A549 (cell line): ENCODE data around the gene PRH1. TPM values are rescaled to one million over a fixed set of nuclear protein-coding genes. Genes with fewer than 3 reads are reported as not detected.

Experiments
- ATAC-seq, 2 experiments: fragments of 200-7000 bp in 1 of 2; fragments of >200 bp in 1 of 2; cut with Nextera tagmentation in 1 of 2; cut with Tn5 transposase in 1 of 2; 3 replicates each; pipeline versions ENCODE4 v1.8.0 to v1.9.1; 2018 to 2020; ENCODE audit warnings: mild to moderate bottlenecking in 1 of 2, moderate library complexity in 1 of 2
- CTCF ChIA-PET: fragments of 300-600 bp; sonication (Branson Sonifier 250); formaldehyde crosslinking; extraction: SDS; loops from one replicate; lab custom pipeline; 2021; ENCODE audit warnings: antibody characterized with exemption, inconsistent platforms; lab: Yijun Ruan, JAX
- POLR2A ChIA-PET: fragments of 350-600 bp; formaldehyde crosslinking; extraction: SDS; loops from one replicate; lab custom pipeline; 2021; ENCODE audit warnings: antibody characterized with exemption, inconsistent platforms; lab: Yijun Ruan, JAX
- DNase-seq, 2 experiments: peaks; one replicate each; pipeline versions ENCODE4 v3.0.0 to v3.0.0-alpha.2; 2011 to 2016; ENCODE audit warnings: low read depth in 1 of 2, low spot score in 1 of 2
- FAIRE-seq: peaks from 2 replicates; lab custom pipeline; 2011; peaks lifted over from hg19 to GRCh38; lab: Jason Lieb, UNC
- H3K27ac ChIP-seq, 2 experiments: fragments of >200 bp; sonication (Bioruptor Twin); formaldehyde crosslinking; 3 replicates each; pipeline ENCODE4 v1.5.1; 2016 to 2017
- H3K4me1 ChIP-seq: fragments of >200 bp; sonication (Bioruptor Twin); formaldehyde crosslinking; 3 replicates; pipeline ENCODE4 v1.6.1; 2016
- H3K4me2 ChIP-seq: fragments of >200 bp; sonication (Bioruptor Twin); formaldehyde crosslinking; 3 replicates; pipeline ENCODE4 v1.6.1; 2016
- H3K4me3 ChIP-seq: fragments of >200 bp; sonication (Bioruptor Twin); formaldehyde crosslinking; 3 replicates; pipeline ENCODE4 v1.5.1; 2016
- H3K9me3 ChIP-seq: fragments of >200 bp; sonication (Bioruptor Twin); formaldehyde crosslinking; 3 replicates; pipeline ENCODE4 v1.6.1; 2016
- CBX8 ChIP-seq: fragments of 200-600 bp; sonication (generic); IDR thresholded peaks from 2 replicates; pipeline ENCODE4 v1.6.1; 2016
- EHF ChIP-seq: fragments of 250-450 bp; sonication (Bioruptor Pico); IDR thresholded peaks from 2 replicates; pipeline ENCODE4 v1.5.0; 2020; ENCODE audit warnings: mild to moderate bottlenecking
- FOSB ChIP-seq: fragments of 250-450 bp; sonication (Bioruptor Pico); IDR thresholded peaks from 2 replicates; pipeline ENCODE4 v1.5.0; 2020; ENCODE audit warnings: mild to moderate bottlenecking, moderate library complexity
- HEYL ChIP-seq: fragments of 250-450 bp; sonication (Bioruptor Pico); IDR thresholded peaks from 2 replicates; pipeline ENCODE4 v1.8.0; 2021; ENCODE audit warnings: mild to moderate bottlenecking, moderate library complexity
- HOXA7 ChIP-seq: fragments of 250-450 bp; sonication (Bioruptor Pico); IDR thresholded peaks from 2 replicates; pipeline ENCODE4 v1.5.0; 2020; ENCODE audit warnings: mild to moderate bottlenecking, moderate library complexity
- HOXB13 ChIP-seq: fragments of 250-450 bp; sonication (Bioruptor Pico); IDR thresholded peaks from 2 replicates; pipeline ENCODE4 v1.5.0; 2020; ENCODE audit warnings: low read depth, mild to moderate bottlenecking, moderate library complexity
- KDM5A ChIP-seq: fragments of 200-600 bp; sonication (generic); IDR thresholded peaks from 2 replicates; pipeline ENCODE4 v1.6.1; 2016; ENCODE audit warnings: antibody characterized with exemption, mild to moderate bottlenecking
- MAZ ChIP-seq: fragments of 150-350 bp; IDR thresholded peaks from 2 replicates; pipeline ENCODE4 v1.6.1; 2014; ENCODE audit warnings: antibody characterized with exemption, low read depth, low read length, borderline replicate concordance
- NR3C1 ChIP-seq: fragments of >200 bp; sonication (Bioruptor Twin); formaldehyde crosslinking; IDR thresholded peaks from 3 replicates; pipeline ENCODE4 v1.6.1; 2017
- PHF8 ChIP-seq: fragments of 200-600 bp; sonication (generic); IDR thresholded peaks from 2 replicates; pipeline ENCODE4 v1.6.1; 2016; ENCODE audit warnings: low read depth, mild to moderate bottlenecking, antibody characterized with exemption, moderate library complexity, borderline replicate concordance
- POLR2AphosphoS2 ChIP-seq: conservative IDR thresholded peaks from 2 replicates; pipeline ENCODE4 v1.6.1; 2012; ENCODE audit warnings: low read length, improper control_type of control experiment, inconsistent platforms
- RAD21 ChIP-seq, 2 experiments: fragments of >200 bp in 1 of 2; sonication (Bioruptor Twin) in 1 of 2; formaldehyde crosslinking in 1 of 2; IDR thresholded peaks in 1 of 2; conservative IDR thresholded peaks in 1 of 2; 2 replicates in 1 of 2; 3 replicates in 1 of 2; pipeline ENCODE4 v1.6.1; 2012 to 2018; ENCODE audit warnings: inconsistent platforms in 1 of 2
- REST ChIP-seq: fragments of 200-600 bp; sonication (generic); IDR thresholded peaks from 2 replicates; pipeline ENCODE4 v1.6.1; 2016; ENCODE audit warnings: antibody characterized with exemption, mild to moderate bottlenecking, moderate library complexity
- RFX5 ChIP-seq: fragments of 450-650 bp; IDR thresholded peaks from 2 replicates; pipeline ENCODE4 v1.7.1; 2014; ENCODE audit warnings: antibody characterized with exemption, mild to moderate bottlenecking, moderate library complexity
- SREBF2 ChIP-seq: fragments of 450-650 bp; IDR thresholded peaks from 2 replicates; pipeline ENCODE4 v1.6.1; 2014; ENCODE audit warnings: mild to moderate bottlenecking, moderate library complexity
- TP53 ChIP-seq: fragments of 250-450 bp; sonication (Bioruptor Pico); IDR thresholded peaks from 2 replicates; pipeline ENCODE4 v1.5.0; 2021; ENCODE audit warnings: mild to moderate bottlenecking, moderate library complexity
- USF2 ChIP-seq: fragments of 450-650 bp; IDR thresholded peaks from 2 replicates; pipeline ENCODE4 v1.6.1; 2014; ENCODE audit warnings: antibody characterized with exemption
- ZC3H11A ChIP-seq: fragments of 450-650 bp; IDR thresholded peaks from 2 replicates; pipeline ENCODE4 v1.6.1; 2014; ENCODE audit warnings: antibody characterized with exemption, mild to moderate bottlenecking
- WGBS: methylation state at CpG from one replicate; pipeline ENCODE4 v1.1.6; 2017; ENCODE audit errors: missing lambda C conversion rate; 5-methylcytosine and 5-hydroxymethylcytosine counted together
- polyA plus RNA-seq, 4 experiments: library from polyadenylated mRNA; depleted of rRNA in 3 of 4; stranded (reverse); fragments of >200 nt; fragmentation: RNase III in 1 of 4; extraction: RNeasy Plus Mini Kit Qiagen cat#74134 plus additional on column Dnase treatment in 1 of 4; gene quantifications; 2 replicates in 3 of 4; 3 replicates in 1 of 4; pipeline ENCODE4 v1.2.3, GENCODE V29; 2011 to 2017
- TF ChIP-seq, protein P1 (sequence below): fragments of >200 bp; sonication (Bioruptor Twin); formaldehyde crosslinking; IDR thresholded peaks from 3 replicates; pipeline ENCODE4 v1.5.1; 2016

PRH1 gene
- polyA plus RNA-seq, 2 of the 4 experiments (the other 2 are of a cell fraction), result 4.3 to 6.7 TPM

- WGBS, result 42% methylated on average over 2 of the region's 2 CpGs
- Histone ChIP-seq H3K4me1 (no peaks in the 10 kb centered on the region), H3K4me2 (no peak overlapping the region), H3K27ac (no peak overlapping the region), H3K4me3 (no peak overlapping the region), H3K9me3 (no peaks in the 10 kb centered on the region)
- ChIA-PET POLR2A (no interaction called here), CTCF (no interaction called here)
- DNase-seq, result no peak
- no peak for ATAC-seq
- TF ChIP-seq USF2, result no peak
- TF ChIP-seq ZC3H11A, result no peak
- no peak for TF ChIP-seq POLR2AphosphoS2
- no peak for TF ChIP-seq KDM5A
- TF ChIP-seq REST, result no peak
- TF ChIP-seq CBX8, result no peak
- TF ChIP-seq PHF8, result no peak
- FAIRE-seq, result no peak
Observed at GRCh38 chr12:10847744-10848143, 36.3 kb downstream of the PRH1 start.

DNA sequence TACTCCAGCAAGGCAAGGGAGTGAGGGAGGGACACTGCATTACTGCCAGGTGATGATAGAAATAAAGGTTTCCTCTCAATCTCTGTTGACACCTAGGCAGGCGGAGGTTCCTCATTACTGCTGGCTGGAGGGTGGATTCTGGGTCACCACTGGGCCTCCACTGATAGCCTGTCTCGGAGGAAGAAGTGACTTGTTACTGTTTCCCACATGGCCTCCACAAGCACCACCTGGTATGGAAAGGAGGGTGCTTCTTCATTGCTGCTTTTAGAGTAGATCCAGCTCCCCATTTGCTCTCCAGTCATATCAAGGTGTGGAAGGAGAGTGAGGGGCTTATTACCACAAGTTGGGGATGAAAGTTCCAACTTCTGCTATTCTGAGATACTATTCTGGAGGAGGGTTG, 41.2 kb downstream of the PRH1 start:
- TF ChIP-seq NR3C1 (no peak), TP53 (CRISPR knock-in tag) (no peak), HOXA7 (CRISPR knock-in tag) (no peak), MAZ (no peak), RAD21 (conservative IDR thresholded peaks at IDR 0.05 in 1 of 2, IDR thresholded peaks at IDR 0.05 in 1 of 2) (no peak), EHF (CRISPR knock-in tag) (no peak), USF2 (no peak)
- TF ChIP-seq, all 56 proteins: peak for 0
- ChIA-PET CTCF (no interaction called here), POLR2A (no interaction called here)
- no peak overlapping the region for H3K4me2 ChIP-seq
- no peak for FAIRE-seq
- ATAC-seq, result no peak
- no peak for DNase-seq
- H3K9me3 ChIP-seq, result no peaks in the 10 kb centered on the region
- H3K4me3 ChIP-seq, result no peak overlapping the region
- H3K4me1 ChIP-seq, result no peaks in the 10 kb centered on the region
- 100% methylated on average over 2 of the region's 2 CpGs for WGBS
- no peak overlapping the region for H3K27ac ChIP-seq

GRCh38 chr12:10838461-10838860, 45.6 kb downstream of the PRH1 start:
- ChIA-PET POLR2A (no interaction called here), CTCF (interaction anchor here (0.8 kb wide), 1 partner anchor 23 kb away, joined by 3 read pairs; no protein-coding TSS in a partner anchor)
- Histone ChIP-seq H3K4me1 (no peaks in the 10 kb centered on the region), H3K4me3 (no peak overlapping the region)
- no peak for DNase-seq
- WGBS, result 80% methylated on average over 3 of the region's 3 CpGs
- TF ChIP-seq NR3C1, result no peak
- TF ChIP-seq, protein P1, sequence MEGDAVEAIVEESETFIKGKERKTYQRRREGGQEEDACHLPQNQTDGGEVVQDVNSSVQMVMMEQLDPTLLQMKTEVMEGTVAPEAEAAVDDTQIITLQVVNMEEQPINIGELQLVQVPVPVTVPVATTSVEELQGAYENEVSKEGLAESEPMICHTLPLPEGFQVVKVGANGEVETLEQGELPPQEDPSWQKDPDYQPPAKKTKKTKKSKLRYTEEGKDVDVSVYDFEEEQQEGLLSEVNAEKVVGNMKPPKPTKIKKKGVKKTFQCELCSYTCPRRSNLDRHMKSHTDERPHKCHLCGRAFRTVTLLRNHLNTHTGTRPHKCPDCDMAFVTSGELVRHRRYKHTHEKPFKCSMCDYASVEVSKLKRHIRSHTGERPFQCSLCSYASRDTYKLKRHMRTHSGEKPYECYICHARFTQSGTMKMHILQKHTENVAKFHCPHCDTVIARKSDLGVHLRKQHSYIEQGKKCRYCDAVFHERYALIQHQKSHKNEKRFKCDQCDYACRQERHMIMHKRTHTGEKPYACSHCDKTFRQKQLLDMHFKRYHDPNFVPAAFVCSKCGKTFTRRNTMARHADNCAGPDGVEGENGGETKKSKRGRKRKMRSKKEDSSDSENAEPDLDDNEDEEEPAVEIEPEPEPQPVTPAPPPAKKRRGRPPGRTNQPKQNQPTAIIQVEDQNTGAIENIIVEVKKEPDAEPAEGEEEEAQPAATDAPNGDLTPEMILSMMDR, result no peak
- no peak for TF ChIP-seq CBX8
- no peak for TF ChIP-seq RFX5
- TF ChIP-seq FOSB (CRISPR knock-in tag), result no peak
- no peak for TF ChIP-seq SREBF2
- no peak for TF ChIP-seq HOXB13 (CRISPR knock-in tag)
- TF ChIP-seq ZC3H11A, result no peak
- TF ChIP-seq HEYL (CRISPR knock-in tag), result no peak
- TF ChIP-seq, all 56 proteins: peak for 0
- Histone ChIP-seq H3K9me3 (no peaks in the 10 kb centered on the region), H3K4me2 (no peak overlapping the region), H3K27ac (no peak overlapping the region)
- ATAC-seq (no peak), FAIRE-seq (no peak)
